Astrocyte of the cerebellum (primary cell): ENCODE results near the gene KCNC1.

Source experiments
- DNase-seq: peaks from one replicate; pipeline ENCODE4 v3.0.0-alpha.2; 2011; ENCODE audit warnings: low read depth
- H3K4me3 ChIP-seq: 2 replicates; pipeline ENCODE4 v1.5.1; 2011; ENCODE audit warnings: mild to moderate bottlenecking, low read depth, low read length, moderate library complexity
- CTCF ChIP-seq: IDR thresholded peaks from 2 replicates; pipeline ENCODE4 v1.5.1; 2012; ENCODE audit warnings: low read length, low read depth, moderate library complexity, mild to moderate bottlenecking; ENCODE audit errors: missing control alignments
- in situ Hi-C: cut with HindIII; loops from 2 replicates; pipeline ENCODE4 v1.10.0; 2017; ENCODE audit warnings: low sequenced_read_pairs

KCNC1 gene

DNA sequence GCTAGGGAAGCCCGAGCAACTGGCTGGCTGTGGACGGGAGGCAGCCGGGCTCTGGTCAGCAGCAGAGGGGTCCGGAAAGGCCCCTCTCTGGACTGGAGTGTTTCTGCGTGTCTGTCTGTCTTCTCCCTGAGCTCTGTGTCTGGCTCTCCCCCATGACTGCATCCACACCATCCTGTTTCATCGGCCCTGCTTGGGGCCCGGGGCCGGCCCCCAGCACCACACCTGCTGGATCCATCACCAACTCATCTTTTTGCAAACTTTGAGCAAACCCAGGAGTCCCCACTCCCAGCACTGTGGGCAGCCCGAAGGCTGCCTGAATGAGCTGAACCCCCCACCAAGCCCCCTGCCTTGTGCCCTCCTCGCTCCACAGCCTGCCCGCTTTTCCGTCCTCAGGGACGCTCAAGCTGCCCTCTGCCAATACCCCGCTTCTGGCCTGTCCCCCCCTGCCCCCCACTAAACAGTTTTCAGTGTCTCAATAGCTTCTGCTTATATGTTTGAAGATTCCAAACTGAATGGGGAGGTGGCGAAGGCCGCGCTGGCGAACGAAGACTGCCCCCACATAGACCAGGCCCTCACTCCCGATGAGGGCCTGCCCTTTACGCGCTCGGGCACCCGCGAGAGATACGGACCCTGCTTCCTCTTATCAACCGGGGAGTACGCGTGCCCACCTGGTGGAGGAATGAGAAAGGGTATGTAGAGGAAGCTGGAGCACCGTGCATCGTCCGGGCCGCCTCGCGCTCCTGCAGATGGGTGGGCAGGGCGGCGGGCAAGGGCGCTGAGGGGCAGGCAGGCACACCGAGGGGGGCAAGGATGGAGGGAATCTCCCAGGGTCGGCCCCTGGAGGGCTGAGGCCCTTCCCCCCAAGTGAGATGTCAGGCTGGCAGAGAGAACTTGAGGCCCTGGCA is 44.6 kb downstream of the KCNC1 start:
- no peak for TF ChIP-seq CTCF
- in situ Hi-C loops: no loop called here
- no peak for DNase-seq
- no peak overlapping the region for H3K4me3 ChIP-seq

DNA sequence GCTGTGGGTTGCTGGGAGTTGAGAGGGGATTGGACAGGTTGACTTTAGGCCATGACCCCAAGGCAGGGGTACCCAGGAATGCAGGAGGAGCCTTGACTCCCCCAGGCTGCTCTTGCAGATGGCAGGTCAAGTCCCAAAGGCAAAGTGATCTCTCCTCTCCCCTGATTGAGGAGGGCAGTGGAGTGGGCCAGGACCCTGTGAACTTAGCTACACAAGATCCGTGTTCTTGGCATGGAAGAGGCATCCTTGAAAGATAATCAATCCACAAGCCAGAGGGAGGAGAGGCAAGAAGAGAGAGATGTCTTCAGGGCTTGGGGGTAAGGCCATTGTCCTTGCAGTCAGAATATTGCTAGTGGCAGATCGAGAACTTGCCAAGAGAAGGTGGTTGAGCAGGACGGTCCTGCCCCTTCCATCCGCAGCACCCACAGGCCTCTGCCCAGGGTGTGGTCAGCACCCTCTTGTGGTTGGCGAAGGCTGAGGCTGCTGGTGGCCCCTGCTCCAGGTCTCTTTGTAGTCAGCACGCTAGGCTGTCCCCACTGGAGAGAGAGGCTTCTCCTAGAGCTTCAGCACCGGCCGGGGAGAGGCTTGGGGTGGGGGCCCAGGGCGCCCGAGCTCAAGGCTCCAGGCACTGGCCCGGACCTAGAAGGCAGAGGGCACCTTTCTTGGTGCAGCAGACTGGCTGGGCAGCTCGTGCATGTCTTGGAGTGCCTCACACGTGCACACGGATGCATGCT is 45.4 kb downstream of the KCNC1 start:
- no peak for DNase-seq
- H3K4me3 ChIP-seq: no peak overlapping the region
- TF ChIP-seq CTCF: no peak
- in situ Hi-C loops: no loop called here

GRCh38 chr11:17780668-17781067 is 46.1 kb downstream of the KCNC1 start:
- H3K4me3 ChIP-seq: no peak overlapping the region
- in situ Hi-C loops: no loop called here
- no peak for DNase-seq
- TF ChIP-seq CTCF: no peak

GRCh38 chr11:17781221-17781620 is 46.6 kb downstream of the KCNC1 start:
- in situ Hi-C loops: no loop called here
- no peak for TF ChIP-seq CTCF
- H3K4me3 ChIP-seq: no peak overlapping the region
- no peak for DNase-seq

DNA sequence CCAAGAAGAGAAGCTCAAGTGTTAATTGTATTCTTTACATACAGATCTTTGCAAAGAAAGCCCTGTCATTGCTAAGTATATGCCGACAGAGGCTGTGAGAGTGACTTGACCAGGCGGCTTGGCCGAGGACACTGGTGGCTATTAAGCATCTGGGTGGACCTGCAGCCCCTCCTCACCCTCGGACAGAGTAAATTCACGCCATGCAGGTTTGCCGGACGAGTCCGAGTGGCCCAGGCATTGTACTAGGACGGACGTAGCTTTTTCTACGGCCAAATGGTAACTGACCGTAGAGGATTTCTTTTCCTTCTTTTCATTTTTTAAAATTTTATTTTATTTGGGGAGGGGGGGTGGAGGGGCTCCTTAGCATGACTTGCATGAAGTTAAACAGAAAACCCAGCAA is 47.0 kb downstream of the KCNC1 start:
- H3K4me3 ChIP-seq: no peak overlapping the region
- in situ Hi-C loops: no loop called here
- DNase-seq: no peak
- no peak for TF ChIP-seq CTCF

GRCh38 chr11:17782145-17782544 is 47.6 kb downstream of the KCNC1 start:
- DNase-seq: no peak
- no peak for TF ChIP-seq CTCF
- in situ Hi-C loops: no loop called here
- no peak overlapping the region for H3K4me3 ChIP-seq
